GM18505 (cell line): ENCODE measurements around the gene ZNF333.
"Not testable (repeated sequence)": the region's sequence is repeated elsewhere in the genome, so short reads cannot be mapped to it uniquely, and the experiment has no call there.

Experiments used
- ATAC-seq: cut with Tn5 transposase; IDR thresholded peaks from one replicate; pipeline ENCODE4 v1.9.1; 2021; ENCODE audit not compliant: unreplicated experiment
- POLR2A ChIP-seq: IDR thresholded peaks from 4 replicates; pipeline ENCODE4 v1.6.1; 2011; ENCODE audit warnings: borderline replicate concordance; ENCODE audit not compliant: insufficient read depth, insufficient read length; ENCODE audit errors: extremely low read depth

Gene ZNF333

GRCh38 chr19:14764401-14764800 is 74.6 kb downstream of the ZNF333 start:
- TF ChIP-seq POLR2A = no peak
- no peak for ATAC-seq

- not testable (repeated sequence) for ATAC-seq
Observed at GRCh38 chr19:14765403-14765802, 75.6 kb downstream of the ZNF333 start.

GRCh38 chr19:14765841-14766240 is 76.0 kb downstream of the ZNF333 start:
- ATAC-seq = not testable (repeated sequence)

- no peak for TF ChIP-seq POLR2A
- no peak for ATAC-seq
Observed at GRCh38 chr19:14767466-14767971, 77.7 kb downstream of the ZNF333 start.

- TF ChIP-seq POLR2A = no peak
- ATAC-seq = no peak
Observed at GRCh38 chr19:14768001-14768400, 78.2 kb downstream of the ZNF333 start.

GRCh38 chr19:14769201-14769600 is 79.4 kb downstream of the ZNF333 start:
- TF ChIP-seq POLR2A = no peak
- ATAC-seq = no peak

- TF ChIP-seq POLR2A = no peak
- ATAC-seq = no peak
Observed at GRCh38 chr19:14770136-14770535, 80.3 kb downstream of the ZNF333 start.

- ATAC-seq = no peak
- no peak for TF ChIP-seq POLR2A
Observed at GRCh38 chr19:14770944-14771839, 81.3 kb downstream of the ZNF333 start.

GRCh38 chr19:14772467-14772866 is 82.6 kb downstream of the ZNF333 start:
- no peak for TF ChIP-seq POLR2A
- no peak for ATAC-seq

GRCh38 chr19:14772995-14773394 is 83.1 kb downstream of the ZNF333 start:
- no peak for ATAC-seq
- no peak for TF ChIP-seq POLR2A

GRCh38 chr19:14773722-14774121 is 83.9 kb downstream of the ZNF333 start:
- ATAC-seq = not testable (repeated sequence)

- no peak for ATAC-seq
- no peak for TF ChIP-seq POLR2A
Observed at GRCh38 chr19:14774373-14774772, 84.5 kb downstream of the ZNF333 start.

GRCh38 chr19:14775326-14775725 is 85.5 kb downstream of the ZNF333 start:
- not testable (repeated sequence) for ATAC-seq

GRCh38 chr19:14775869-14776586 is 86.2 kb downstream of the ZNF333 start:
- no peak for ATAC-seq
- no peak for TF ChIP-seq POLR2A

- not testable (repeated sequence) for ATAC-seq
Observed at GRCh38 chr19:14777645-14778044, 87.8 kb downstream of the ZNF333 start.

- ATAC-seq = not testable (repeated sequence)
Observed at GRCh38 chr19:14778110-14778845, 88.4 kb downstream of the ZNF333 start, which contains the start of gene ADGRE2. ADGRE2 (minus strand) TSS chr19:14778560; CDS start chr19:14776756, 1,804 bp downstream.
